A549 (cell line): ENCODE results near the gene KIF26A. TPM values are rescaled to one million over a fixed set of nuclear protein-coding genes. Genes with fewer than 3 reads are reported as not detected.

Experiments
- ATAC-seq, 2 experiments: fragments of 200-7000 bp in 1 of 2; fragments of >200 bp in 1 of 2; cut with Nextera tagmentation in 1 of 2; cut with Tn5 transposase in 1 of 2; 3 replicates each; pipeline versions ENCODE4 v1.8.0 to v1.9.1; 2018 to 2020; ENCODE audit warnings: mild to moderate bottlenecking in 1 of 2, moderate library complexity in 1 of 2
- CTCF ChIA-PET: fragments of 300-600 bp; sonication (Branson Sonifier 250); formaldehyde crosslinking; extraction: SDS; loops from one replicate; lab custom pipeline; 2021; ENCODE audit warnings: antibody characterized with exemption, inconsistent platforms; lab: Yijun Ruan, JAX
- POLR2A ChIA-PET: fragments of 350-600 bp; formaldehyde crosslinking; extraction: SDS; loops from one replicate; lab custom pipeline; 2021; ENCODE audit warnings: antibody characterized with exemption, inconsistent platforms; lab: Yijun Ruan, JAX
- DNase-seq, 2 experiments: peaks; one replicate each; pipeline versions ENCODE4 v3.0.0 to v3.0.0-alpha.2; 2011 to 2016; ENCODE audit warnings: low read depth in 1 of 2, low spot score in 1 of 2
- FAIRE-seq: peaks from 2 replicates; lab custom pipeline; 2011; peaks lifted over from hg19 to GRCh38; lab: Jason Lieb, UNC
- H3K27ac ChIP-seq, 2 experiments: fragments of >200 bp; sonication (Bioruptor Twin); formaldehyde crosslinking; 3 replicates each; pipeline ENCODE4 v1.5.1; 2016 to 2017
- H3K4me1 ChIP-seq: fragments of >200 bp; sonication (Bioruptor Twin); formaldehyde crosslinking; 3 replicates; pipeline ENCODE4 v1.6.1; 2016
- H3K4me2 ChIP-seq: fragments of >200 bp; sonication (Bioruptor Twin); formaldehyde crosslinking; 3 replicates; pipeline ENCODE4 v1.6.1; 2016
- H3K4me3 ChIP-seq: fragments of >200 bp; sonication (Bioruptor Twin); formaldehyde crosslinking; 3 replicates; pipeline ENCODE4 v1.5.1; 2016
- H3K9me3 ChIP-seq: fragments of >200 bp; sonication (Bioruptor Twin); formaldehyde crosslinking; 3 replicates; pipeline ENCODE4 v1.6.1; 2016
- CBX8 ChIP-seq: fragments of 200-600 bp; sonication (generic); IDR thresholded peaks from 2 replicates; pipeline ENCODE4 v1.6.1; 2016
- CEBPB ChIP-seq, 2 experiments: fragments of >200 bp in 1 of 2; sonication (Bioruptor Twin) in 1 of 2; formaldehyde crosslinking in 1 of 2; IDR thresholded peaks; 2 replicates each; pipeline ENCODE4 v1.6.1; 2012 to 2016
- CTCF ChIP-seq: fragments of >200 bp; sonication (Bioruptor Twin); formaldehyde crosslinking; IDR thresholded peaks from 3 replicates; pipeline ENCODE4 v1.5.1; 2016
- EHMT2 ChIP-seq: fragments of 200-600 bp; sonication (generic); IDR thresholded peaks from 2 replicates; pipeline ENCODE4 v1.6.1; 2016; ENCODE audit warnings: antibody characterized with exemption, low read depth, mild to moderate bottlenecking, moderate library complexity
- ESRRA ChIP-seq: fragments of 150-350 bp; IDR thresholded peaks from 2 replicates; pipeline ENCODE4 v1.6.1; 2014; ENCODE audit warnings: mild to moderate bottlenecking, low read length, borderline replicate concordance
- FOSB ChIP-seq: fragments of 250-450 bp; sonication (Bioruptor Pico); IDR thresholded peaks from 2 replicates; pipeline ENCODE4 v1.5.0; 2020; ENCODE audit warnings: mild to moderate bottlenecking, moderate library complexity
- GATA3 ChIP-seq: IDR thresholded peaks from 2 replicates; pipeline ENCODE4 v1.6.1; 2012; ENCODE audit warnings: borderline replicate concordance
- HEYL ChIP-seq: fragments of 250-450 bp; sonication (Bioruptor Pico); IDR thresholded peaks from 2 replicates; pipeline ENCODE4 v1.8.0; 2021; ENCODE audit warnings: mild to moderate bottlenecking, moderate library complexity
- JUN ChIP-seq, 2 experiments: fragments of >200 bp; sonication (Bioruptor Twin); formaldehyde crosslinking; IDR thresholded peaks; 2 replicates in 1 of 2; 3 replicates in 1 of 2; pipeline ENCODE4 v1.6.1; 2016 to 2017
- MYC ChIP-seq: IDR thresholded peaks from 2 replicates; pipeline ENCODE4 v1.6.1; 2012; ENCODE audit warnings: mild to moderate bottlenecking, inconsistent platforms, low read length, improper control_type of control experiment, borderline replicate concordance
- NR3C1 ChIP-seq: fragments of >200 bp; sonication (Bioruptor Twin); formaldehyde crosslinking; IDR thresholded peaks from 3 replicates; pipeline ENCODE4 v1.6.1; 2017
- POLR2A ChIP-seq: IDR thresholded peaks from 2 replicates; pipeline ENCODE4 v1.6.1; 2012; ENCODE audit warnings: mild to moderate bottlenecking, low read length
- RAD21 ChIP-seq, 2 experiments: fragments of >200 bp in 1 of 2; sonication (Bioruptor Twin) in 1 of 2; formaldehyde crosslinking in 1 of 2; IDR thresholded peaks in 1 of 2; conservative IDR thresholded peaks in 1 of 2; 2 replicates in 1 of 2; 3 replicates in 1 of 2; pipeline ENCODE4 v1.6.1; 2012 to 2018; ENCODE audit warnings: inconsistent platforms in 1 of 2
- RCOR1 ChIP-seq: fragments of 150-350 bp; IDR thresholded peaks from 2 replicates; pipeline ENCODE4 v1.6.1; 2014; ENCODE audit warnings: antibody characterized with exemption, low read length, low read depth
- SMC3 ChIP-seq: fragments of >200 bp; sonication (Bioruptor Twin); formaldehyde crosslinking; IDR thresholded peaks from 3 replicates; pipeline ENCODE4 v1.6.1; 2018; ENCODE audit warnings: inconsistent platforms
- TFCP2L1 ChIP-seq: fragments of 250-450 bp; sonication (Bioruptor Pico); IDR thresholded peaks from 2 replicates; pipeline ENCODE4 v1.5.0; 2021; ENCODE audit warnings: mild to moderate bottlenecking
- TP53 ChIP-seq: fragments of 250-450 bp; sonication (Bioruptor Pico); IDR thresholded peaks from 2 replicates; pipeline ENCODE4 v1.5.0; 2021; ENCODE audit warnings: mild to moderate bottlenecking, moderate library complexity
- USF2 ChIP-seq: fragments of 450-650 bp; IDR thresholded peaks from 2 replicates; pipeline ENCODE4 v1.6.1; 2014; ENCODE audit warnings: antibody characterized with exemption
- ZC3H11A ChIP-seq: fragments of 450-650 bp; IDR thresholded peaks from 2 replicates; pipeline ENCODE4 v1.6.1; 2014; ENCODE audit warnings: antibody characterized with exemption, mild to moderate bottlenecking
- ZFP36 ChIP-seq: fragments of 450-650 bp; IDR thresholded peaks from 2 replicates; pipeline ENCODE4 v1.6.1; 2014; ENCODE audit warnings: borderline replicate concordance; ENCODE audit not compliant: partially characterized antibody
- ZNF302 ChIP-seq: fragments of 250-450 bp; sonication (Bioruptor Pico); IDR thresholded peaks from 2 replicates; pipeline ENCODE4 v1.9.0; 2021; ENCODE audit warnings: inconsistent platforms, mild to moderate bottlenecking, moderate library complexity
- WGBS: methylation state at CpG from one replicate; pipeline ENCODE4 v1.1.6; 2017; ENCODE audit errors: missing lambda C conversion rate; 5-methylcytosine and 5-hydroxymethylcytosine counted together
- polyA plus RNA-seq, 4 experiments: library from polyadenylated mRNA; depleted of rRNA in 3 of 4; stranded (reverse); fragments of >200 nt; fragmentation: RNase III in 1 of 4; extraction: RNeasy Plus Mini Kit Qiagen cat#74134 plus additional on column Dnase treatment in 1 of 4; gene quantifications; 2 replicates in 3 of 4; 3 replicates in 1 of 4; pipeline ENCODE4 v1.2.3, GENCODE V29; 2011 to 2017
- TF ChIP-seq, protein P1 (sequence below): IDR thresholded peaks from 2 replicates; pipeline ENCODE4 v1.6.1; 2012
- TF ChIP-seq, protein P2 (sequence below): IDR thresholded peaks from 2 replicates; pipeline ENCODE4 v1.6.1; 2012; ENCODE audit warnings: low read depth, borderline replicate concordance
- TF ChIP-seq, protein P3 (sequence below): fragments of >200 bp; sonication (Bioruptor Twin); formaldehyde crosslinking; IDR thresholded peaks from 3 replicates; pipeline ENCODE4 v1.6.1; 2016
- TF ChIP-seq, protein P4 (sequence below): fragments of 150-350 bp; IDR thresholded peaks from 2 replicates; pipeline ENCODE4 v1.6.1; 2014; ENCODE audit warnings: low read depth, mild to moderate bottlenecking, low read length

Gene KIF26A
- polyA plus RNA-seq, 2 of the 4 experiments (the other 2 are of a cell fraction), result 0.28 to 2.3 TPM

DNA sequence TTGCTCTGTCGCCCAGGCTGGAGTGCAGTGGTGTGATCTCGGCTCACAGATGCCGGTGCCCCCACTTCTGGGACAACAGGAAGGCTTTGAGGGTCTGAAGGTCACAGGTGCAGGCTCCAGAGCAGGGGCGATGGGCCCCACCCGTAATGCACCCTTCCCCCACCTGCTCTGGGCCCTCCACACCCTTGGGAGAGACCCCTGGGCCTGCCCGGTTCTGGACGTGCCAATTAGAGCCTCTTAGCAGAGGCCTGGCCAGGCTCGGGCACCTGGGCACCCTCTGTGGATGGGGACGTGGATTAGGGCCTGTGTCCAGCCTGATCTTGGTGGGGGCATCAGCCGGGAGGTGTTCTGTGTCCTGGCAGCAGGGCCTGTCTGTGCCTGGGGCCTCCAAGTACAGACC, 62.2 kb downstream of the KIF26A start (continued):
- no peak for TF ChIP-seq RAD21 (conservative IDR thresholded peaks at IDR 0.05 in 1 of 2, IDR thresholded peaks at IDR 0.05 in 1 of 2)
- no peak for TF ChIP-seq SMC3
- TF ChIP-seq JUN (IDR thresholded peaks at IDR 0.05), result no peak
- TF ChIP-seq ZC3H11A, result no peak
- TF ChIP-seq CTCF, result no peak

DNA sequence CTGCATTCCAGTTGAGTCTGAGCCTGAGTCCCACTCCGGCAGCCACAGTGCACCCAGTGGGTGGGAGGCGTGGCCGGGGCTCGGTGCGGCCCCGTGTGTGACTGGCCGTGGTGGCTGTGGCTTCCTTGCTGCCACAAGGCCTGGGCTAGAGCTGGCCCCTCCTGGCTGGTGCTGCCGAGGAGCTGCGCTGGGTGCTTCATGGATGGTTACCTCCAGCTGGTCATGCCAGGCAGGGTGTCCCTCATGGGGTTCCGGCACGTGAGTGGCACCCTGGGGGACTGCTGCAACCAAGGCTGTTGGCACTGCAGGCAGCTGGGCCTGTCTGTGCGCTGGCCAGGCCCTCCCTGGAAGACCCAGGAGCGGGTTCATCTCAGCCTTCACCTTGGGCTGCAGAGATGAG, 62.7 kb downstream of the KIF26A start:
- Histone ChIP-seq H3K4me2 (no peak overlapping the region), H3K4me1 (no peaks in the 10 kb centered on the region), H3K4me3 (no peak overlapping the region), H3K9me3 (no peaks in the 10 kb centered on the region), H3K27ac (no peak overlapping the region)
- POLR2A ChIA-PET, result no interaction called here
- DNase-seq, result no peak
- TF ChIP-seq ESRRA, result no peak
- TF ChIP-seq, protein P1, sequence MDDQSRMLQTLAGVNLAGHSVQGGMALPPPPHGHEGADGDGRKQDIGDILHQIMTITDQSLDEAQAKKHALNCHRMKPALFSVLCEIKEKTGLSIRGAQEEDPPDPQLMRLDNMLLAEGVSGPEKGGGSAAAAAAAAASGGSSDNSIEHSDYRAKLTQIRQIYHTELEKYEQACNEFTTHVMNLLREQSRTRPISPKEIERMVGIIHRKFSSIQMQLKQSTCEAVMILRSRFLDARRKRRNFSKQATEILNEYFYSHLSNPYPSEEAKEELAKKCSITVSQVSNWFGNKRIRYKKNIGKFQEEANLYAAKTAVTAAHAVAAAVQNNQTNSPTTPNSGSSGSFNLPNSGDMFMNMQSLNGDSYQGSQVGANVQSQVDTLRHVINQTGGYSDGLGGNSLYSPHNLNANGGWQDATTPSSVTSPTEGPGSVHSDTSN, result no peak
- TF ChIP-seq, protein P2, sequence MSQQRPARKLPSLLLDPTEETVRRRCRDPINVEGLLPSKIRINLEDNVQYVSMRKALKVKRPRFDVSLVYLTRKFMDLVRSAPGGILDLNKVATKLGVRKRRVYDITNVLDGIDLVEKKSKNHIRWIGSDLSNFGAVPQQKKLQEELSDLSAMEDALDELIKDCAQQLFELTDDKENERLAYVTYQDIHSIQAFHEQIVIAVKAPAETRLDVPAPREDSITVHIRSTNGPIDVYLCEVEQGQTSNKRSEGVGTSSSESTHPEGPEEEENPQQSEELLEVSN, result no peak
- TF ChIP-seq CTCF, result no peak
- TF ChIP-seq, protein P3, sequence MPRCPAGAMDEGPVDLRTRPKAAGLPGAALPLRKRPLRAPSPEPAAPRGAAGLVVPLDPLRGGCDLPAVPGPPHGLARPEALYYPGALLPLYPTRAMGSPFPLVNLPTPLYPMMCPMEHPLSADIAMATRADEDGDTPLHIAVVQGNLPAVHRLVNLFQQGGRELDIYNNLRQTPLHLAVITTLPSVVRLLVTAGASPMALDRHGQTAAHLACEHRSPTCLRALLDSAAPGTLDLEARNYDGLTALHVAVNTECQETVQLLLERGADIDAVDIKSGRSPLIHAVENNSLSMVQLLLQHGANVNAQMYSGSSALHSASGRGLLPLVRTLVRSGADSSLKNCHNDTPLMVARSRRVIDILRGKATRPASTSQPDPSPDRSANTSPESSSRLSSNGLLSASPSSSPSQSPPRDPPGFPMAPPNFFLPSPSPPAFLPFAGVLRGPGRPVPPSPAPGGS, result no peak
- TF ChIP-seq CBX8, result no peak
- no peak for TF ChIP-seq HEYL
- TF ChIP-seq CEBPB (IDR thresholded peaks at IDR 0.05), result no peak
- TF ChIP-seq ZFP36, result no peak
- TF ChIP-seq ZC3H11A, result no peak
- no peak for TF ChIP-seq POLR2A
- no peak for TF ChIP-seq RCOR1
- TF ChIP-seq JUN (IDR thresholded peaks at IDR 0.05), result no peak
- TF ChIP-seq MYC, result no peak
- TF ChIP-seq NR3C1, result no peak
- FAIRE-seq, result no peak
- 67% methylated on average over 9 of the region's 13 CpGs for WGBS
- CTCF ChIA-PET, result no interaction called here
- ATAC-seq, result no peak

GRCh38 chr14:104201496-104201895, 63.1 kb downstream of the KIF26A start:
- POLR2A ChIA-PET, result no interaction called here
- DNase-seq (no peak), FAIRE-seq (no peak), ATAC-seq (no peak)
- no peaks in the 10 kb centered on the region for H3K4me1 ChIP-seq
- H3K9me3 ChIP-seq, result no peaks in the 10 kb centered on the region
- CTCF ChIA-PET, result no interaction called here
- no peak overlapping the region for H3K27ac ChIP-seq
- H3K4me2 ChIP-seq, result no peak overlapping the region
- 67% methylated on average over 9 of the region's 9 CpGs for WGBS
- no peak overlapping the region for H3K4me3 ChIP-seq
- TF ChIP-seq GATA3 (no peak), ESRRA (no peak), TP53 (no peak), TFCP2L1 (CRISPR knock-in tag) (no peak), MYC (no peak), ZNF302 (CRISPR knock-in tag) (no peak), POLR2A (no peak), EHMT2 (no peak), RCOR1 (no peak), USF2 (no peak), FOSB (CRISPR knock-in tag) (no peak), JUN (IDR thresholded peaks at IDR 0.05) (no peak)
- TF ChIP-seq, protein P4, sequence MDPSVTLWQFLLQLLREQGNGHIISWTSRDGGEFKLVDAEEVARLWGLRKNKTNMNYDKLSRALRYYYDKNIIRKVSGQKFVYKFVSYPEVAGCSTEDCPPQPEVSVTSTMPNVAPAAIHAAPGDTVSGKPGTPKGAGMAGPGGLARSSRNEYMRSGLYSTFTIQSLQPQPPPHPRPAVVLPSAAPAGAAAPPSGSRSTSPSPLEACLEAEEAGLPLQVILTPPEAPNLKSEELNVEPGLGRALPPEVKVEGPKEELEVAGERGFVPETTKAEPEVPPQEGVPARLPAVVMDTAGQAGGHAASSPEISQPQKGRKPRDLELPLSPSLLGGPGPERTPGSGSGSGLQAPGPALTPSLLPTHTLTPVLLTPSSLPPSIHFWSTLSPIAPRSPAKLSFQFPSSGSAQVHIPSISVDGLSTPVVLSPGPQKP, result no peak
